Hepatocyte (in vitro differentiated cells): ENCODE results near the gene RFFL.
"Not testable (repeated sequence)": the region's sequence is repeated elsewhere in the genome, so short reads cannot be mapped to it uniquely, and the experiment has no call there.

ENCODE experiments used
- EZH2 ChIP-seq: fragments of 200-600 bp; sonication (generic); IDR thresholded peaks from 2 replicates; pipeline ENCODE4 v1.6.1; 2016; ENCODE audit warnings: antibody characterized with exemption, mild to moderate bottlenecking, borderline replicate concordance
- EZH2phosphoT487 ChIP-seq: fragments of 200-600 bp; sonication (generic); IDR thresholded peaks from one replicate; pipeline ENCODE4 v1.6.1; 2018; ENCODE audit warnings: antibody characterized with exemption, mild to moderate bottlenecking, low read depth, moderate library complexity; ENCODE audit not compliant: unreplicated experiment, severe bottlenecking
- TF ChIP-seq, protein P1 (sequence below): fragments of 200-600 bp; sonication (generic); IDR thresholded peaks from 2 replicates; pipeline ENCODE4 v1.5.1; 2016; ENCODE audit warnings: antibody characterized with exemption, mild to moderate bottlenecking; ENCODE audit not compliant: poor library complexity

DNA sequence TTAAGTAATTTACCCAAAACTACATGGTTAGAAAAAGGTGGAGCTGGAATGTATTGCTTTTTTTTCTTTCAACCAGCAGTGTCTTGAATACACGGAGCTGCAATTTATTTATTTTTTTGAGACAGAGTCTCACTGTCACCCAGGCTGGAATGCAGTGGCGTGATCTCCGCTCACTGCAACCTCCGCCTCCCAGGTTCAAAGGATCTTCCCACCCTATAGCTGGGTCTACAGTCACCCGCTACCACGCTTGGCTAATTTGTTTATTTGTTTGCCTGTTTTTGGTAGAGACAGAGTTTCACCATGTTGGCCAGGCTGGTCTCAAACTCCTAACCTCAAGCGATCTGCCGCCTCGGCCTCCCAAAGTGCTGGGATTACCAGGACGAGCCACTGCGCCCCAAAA is 27.2 kb upstream of the RFFL start:
- TF ChIP-seq, protein P1, sequence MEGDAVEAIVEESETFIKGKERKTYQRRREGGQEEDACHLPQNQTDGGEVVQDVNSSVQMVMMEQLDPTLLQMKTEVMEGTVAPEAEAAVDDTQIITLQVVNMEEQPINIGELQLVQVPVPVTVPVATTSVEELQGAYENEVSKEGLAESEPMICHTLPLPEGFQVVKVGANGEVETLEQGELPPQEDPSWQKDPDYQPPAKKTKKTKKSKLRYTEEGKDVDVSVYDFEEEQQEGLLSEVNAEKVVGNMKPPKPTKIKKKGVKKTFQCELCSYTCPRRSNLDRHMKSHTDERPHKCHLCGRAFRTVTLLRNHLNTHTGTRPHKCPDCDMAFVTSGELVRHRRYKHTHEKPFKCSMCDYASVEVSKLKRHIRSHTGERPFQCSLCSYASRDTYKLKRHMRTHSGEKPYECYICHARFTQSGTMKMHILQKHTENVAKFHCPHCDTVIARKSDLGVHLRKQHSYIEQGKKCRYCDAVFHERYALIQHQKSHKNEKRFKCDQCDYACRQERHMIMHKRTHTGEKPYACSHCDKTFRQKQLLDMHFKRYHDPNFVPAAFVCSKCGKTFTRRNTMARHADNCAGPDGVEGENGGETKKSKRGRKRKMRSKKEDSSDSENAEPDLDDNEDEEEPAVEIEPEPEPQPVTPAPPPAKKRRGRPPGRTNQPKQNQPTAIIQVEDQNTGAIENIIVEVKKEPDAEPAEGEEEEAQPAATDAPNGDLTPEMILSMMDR: not testable (repeated sequence)
- TF ChIP-seq EZH2phosphoT487, EZH2: not testable (repeated sequence)
